Germinal center (tissue), 1 donor: Measurements from ENCODE around the gene LCN10.

Source experiments
- DNase-seq: peaks from one replicate; pipeline ENCODE4 v3.0.0; 2012; ENCODE audit warnings: mixed read lengths, low spot score

Gene LCN10

GRCh38 chr9:136754626-136755301 lies 12.0 kb upstream of the LCN10 start:
- no peak for DNase-seq

- DNase-seq = no peak
Observed at GRCh38 chr9:136754059-136754572, 11.4 kb upstream of the LCN10 start.

DNA sequence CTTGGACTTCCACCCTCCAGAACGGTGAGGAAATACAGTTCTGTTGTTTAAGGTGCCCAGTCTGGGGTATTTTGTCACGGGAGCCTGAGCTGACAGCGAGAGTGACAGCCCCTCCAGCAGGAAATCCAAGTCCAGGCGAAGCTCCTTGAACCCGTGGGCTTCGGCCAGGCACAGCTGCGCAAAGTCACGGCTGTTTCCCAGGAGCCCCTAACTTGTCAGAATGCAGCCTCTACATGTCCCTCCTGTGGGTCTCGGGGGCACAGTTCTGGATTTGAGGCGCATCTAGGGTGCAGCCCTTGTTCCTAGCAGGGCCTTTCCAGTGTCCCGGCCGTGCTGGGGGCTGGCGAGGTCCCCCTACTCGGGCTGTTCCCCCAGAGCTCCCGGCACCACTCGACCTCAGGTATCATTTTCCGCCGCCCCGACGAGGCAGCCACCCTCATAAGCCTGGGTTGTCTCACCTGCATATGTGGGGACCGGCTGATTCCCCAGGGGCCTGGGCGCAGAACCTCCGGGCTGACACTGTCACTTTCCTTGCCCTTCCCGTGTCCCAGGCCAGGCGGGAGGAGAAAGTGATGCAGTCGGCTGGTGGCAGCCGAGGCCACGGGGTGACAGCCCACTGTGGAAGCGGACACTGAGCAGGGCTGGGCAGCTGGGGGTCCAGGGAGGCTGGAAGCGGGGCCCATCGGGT lies 10.8 kb upstream of the LCN10 start:
- DNase-seq = no peak

GRCh38 chr9:136751814-136752213 lies 9.1 kb upstream of the LCN10 start:
- DNase-seq = no peak

DNA sequence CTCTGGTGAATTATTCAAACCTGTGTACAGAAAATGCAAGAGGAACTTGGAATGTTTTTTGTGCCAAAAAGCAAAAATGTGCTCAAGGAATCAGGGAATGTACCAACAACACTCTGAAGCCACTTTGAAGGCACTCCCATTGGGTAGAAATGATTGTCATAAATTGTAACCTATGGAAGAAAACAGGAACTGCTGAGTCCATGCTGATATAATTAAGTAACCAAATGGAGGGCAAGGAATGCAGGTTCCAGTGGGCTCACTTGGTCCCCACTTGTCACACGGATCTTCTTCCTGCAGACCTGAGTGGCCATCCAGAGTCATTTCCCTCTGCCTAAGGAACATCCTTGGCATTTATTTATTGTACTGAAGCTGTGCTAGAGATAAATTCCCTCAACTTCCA lies 8.5 kb upstream of the LCN10 start:
- DNase-seq = no peak

- DNase-seq = no peak
Observed at GRCh38 chr9:136750526-136750925, 7.8 kb upstream of the LCN10 start.

GRCh38 chr9:136748666-136749611 lies 6.2 kb upstream of the LCN10 start:
- DNase-seq = no peak

- DNase-seq = no peak
Observed at GRCh38 chr9:136748201-136748600, 5.5 kb upstream of the LCN10 start, which contains the start of gene LCN6. LCN6 (minus strand) TSS chr9:136748525; CDS start chr9:136748483, 42 bp downstream.

GRCh38 chr9:136747161-136748060 lies 4.7 kb upstream of the LCN10 start:
- DNase-seq = no peak

DNA sequence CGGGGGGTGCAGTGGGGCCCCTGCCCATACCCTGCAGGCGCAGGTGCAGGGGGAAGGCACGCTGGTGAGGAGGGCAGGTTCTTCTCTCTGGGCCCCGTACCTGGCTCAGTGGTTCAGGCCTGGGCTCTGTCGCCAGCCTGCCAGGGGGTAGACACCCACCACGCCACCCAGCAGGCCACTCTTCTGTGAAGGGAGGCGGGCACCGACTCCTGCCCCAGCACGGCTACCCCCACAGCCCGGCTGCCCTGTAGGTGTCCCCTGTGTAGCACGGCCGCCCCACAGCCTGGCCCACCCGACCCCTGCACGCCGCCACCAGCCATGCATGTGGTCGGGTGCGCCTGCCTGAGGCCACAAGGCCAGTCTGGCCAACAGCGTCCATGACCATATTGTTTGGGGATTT lies 3.9 kb upstream of the LCN10 start:
- DNase-seq = no peak

DNA sequence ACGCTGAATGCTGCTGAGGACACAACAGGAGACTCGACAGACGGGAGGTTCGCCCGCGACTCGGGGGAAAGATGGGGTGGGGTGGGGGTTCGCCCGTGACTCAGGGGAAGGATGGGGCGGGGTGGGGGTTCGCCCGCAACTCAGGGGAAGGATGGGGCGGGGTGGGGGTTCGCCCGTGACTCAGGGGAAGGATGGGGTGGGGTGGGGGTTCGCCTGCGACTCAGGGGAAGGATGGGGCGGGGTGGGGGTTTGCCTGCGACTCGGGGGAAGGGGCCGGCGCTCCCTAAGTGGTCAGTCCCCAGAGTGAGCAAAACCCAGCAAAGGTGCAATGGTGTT lies 3.4 kb upstream of the LCN10 start:
- no peak for DNase-seq

- no peak for DNase-seq
Observed at GRCh38 chr9:136745389-136746154, 2.8 kb upstream of the LCN10 start.

DNA sequence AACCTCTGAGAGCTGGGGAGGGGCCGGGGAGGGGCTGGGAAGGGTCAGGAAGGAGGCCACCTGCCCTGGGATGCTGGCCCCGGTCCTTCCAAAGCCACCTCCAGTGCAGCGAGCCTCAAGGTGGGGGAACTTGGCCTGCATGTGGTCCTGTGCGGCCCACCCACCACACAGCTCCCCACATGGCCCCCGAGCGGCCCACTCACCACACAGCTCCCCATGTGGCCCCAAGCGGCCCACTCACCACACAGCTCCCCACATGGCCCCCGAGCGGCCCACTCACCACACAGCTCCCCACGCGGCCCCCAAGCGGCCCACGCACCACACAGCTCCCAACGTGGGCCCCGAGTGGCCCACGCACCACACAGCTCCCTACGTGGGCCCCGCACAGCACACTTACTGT lies 2.0 kb upstream of the LCN10 start:
- no peak for DNase-seq

- no peak for DNase-seq
Observed at GRCh38 chr9:136743639-136744211, 985 bp upstream of the LCN10 start.

GRCh38 chr9:136741883-136742571 lies 713 bp downstream of the LCN10 start:
- no peak for DNase-seq

DNA sequence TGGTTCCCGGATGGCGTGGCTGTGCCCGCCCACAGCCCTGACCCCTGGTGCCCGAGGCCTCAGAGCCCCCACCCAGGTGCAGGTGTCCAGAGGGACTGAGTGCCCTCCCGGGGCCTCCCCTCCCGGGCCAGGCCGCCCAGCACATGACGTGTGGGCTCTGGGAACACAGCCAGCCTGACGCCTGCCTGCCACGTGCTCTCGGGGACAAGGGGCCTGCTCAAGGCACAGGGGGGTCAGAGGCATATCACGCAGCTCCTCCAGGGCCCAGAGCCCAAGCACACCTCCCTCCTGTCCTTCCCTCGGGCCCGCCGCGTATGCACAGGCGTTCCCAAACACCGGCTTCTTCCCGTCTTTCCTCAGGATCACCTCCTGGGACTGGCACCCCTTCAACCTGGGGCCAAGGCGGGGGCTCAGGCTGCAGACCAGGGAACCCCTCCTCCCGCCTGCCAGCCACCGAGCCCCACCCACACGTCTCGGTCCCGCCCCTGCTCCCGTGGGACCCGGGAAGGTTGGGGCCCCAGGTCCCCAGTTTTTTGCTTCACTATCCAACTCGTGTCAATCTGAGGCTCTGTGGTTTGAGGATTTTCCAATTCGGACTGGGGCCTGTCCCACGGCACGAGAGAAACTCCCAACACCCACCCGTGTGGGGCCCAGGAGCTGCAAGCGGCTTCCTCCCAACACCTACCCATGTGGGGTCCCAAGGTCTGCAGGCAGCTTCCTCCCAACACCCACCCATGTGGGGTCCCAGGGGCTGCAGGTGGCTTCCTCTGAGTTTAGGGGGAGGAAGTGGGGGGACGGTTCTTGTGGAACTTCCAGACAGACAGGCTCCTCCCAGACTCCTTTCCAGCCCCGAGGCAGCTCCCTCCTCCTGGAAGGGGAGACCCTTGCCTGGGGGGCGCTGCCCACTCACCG lies 1.5 kb downstream of the LCN10 start:
- DNase-seq = no peak

DNA sequence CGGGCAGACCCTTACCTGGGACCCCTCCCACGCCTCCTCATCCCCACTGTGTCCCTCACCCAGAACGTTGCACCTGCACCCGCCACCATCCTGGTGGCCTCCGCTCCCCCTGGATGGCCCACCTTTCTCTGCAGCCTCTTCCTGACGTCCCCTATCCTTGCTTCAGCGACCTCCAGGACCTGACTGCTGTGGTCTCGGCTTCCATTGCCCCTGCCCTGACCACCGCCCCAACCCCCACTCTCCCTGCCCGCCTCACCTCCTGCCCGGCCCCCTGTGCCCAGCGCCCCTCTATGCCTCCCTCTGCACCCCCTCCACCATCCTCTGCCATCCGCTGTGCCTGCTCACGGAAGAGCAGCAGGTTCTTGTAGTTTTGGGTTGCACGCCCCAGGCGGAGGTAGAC lies 2.2 kb downstream of the LCN10 start:
- DNase-seq = no peak

DNA sequence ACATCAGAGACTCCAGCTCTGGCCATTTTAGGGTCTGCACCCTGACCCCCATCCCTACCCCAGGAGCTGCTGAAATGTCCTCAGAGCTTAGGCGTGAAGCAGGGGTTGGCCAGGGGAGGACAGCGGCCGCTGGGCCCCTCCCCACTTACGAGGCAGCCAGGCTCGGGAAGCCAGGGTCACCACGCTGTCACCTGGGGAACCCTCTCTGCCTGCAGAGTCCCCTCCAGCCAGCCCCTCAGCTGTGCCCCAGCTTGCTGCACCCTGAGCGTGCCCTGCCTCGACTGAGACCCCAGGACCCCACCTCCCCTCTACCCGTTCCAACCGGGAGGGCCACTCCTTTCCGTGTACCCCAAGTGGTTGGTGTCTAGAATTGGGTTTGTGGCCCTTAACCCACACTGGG lies 2.7 kb downstream of the LCN10 start:
- no peak for DNase-seq

- DNase-seq = no peak
Observed at GRCh38 chr9:136739509-136739908, 3.2 kb downstream of the LCN10 start.
